OCI-LY7 (cell line): Measurements from ENCODE around the gene CNNM4.

Source experiments
- EZH2phosphoT487 ChIP-seq: fragments of 200-600 bp; sonication (generic); IDR thresholded peaks from 2 replicates; pipeline ENCODE4 v1.6.1; 2018; ENCODE audit warnings: low read depth, borderline replicate concordance, mild to moderate bottlenecking, mixed run types, antibody characterized with exemption, low read length, moderate library complexity, mixed read lengths
- TF ChIP-seq, protein P1 (sequence below): fragments of 200-600 bp; sonication (generic); conservative IDR thresholded peaks from 2 replicates; pipeline ENCODE4 v1.5.1; 2014; ENCODE audit warnings: mild to moderate bottlenecking, antibody characterized with exemption, low read length, moderate library complexity, mixed read lengths

DNA sequence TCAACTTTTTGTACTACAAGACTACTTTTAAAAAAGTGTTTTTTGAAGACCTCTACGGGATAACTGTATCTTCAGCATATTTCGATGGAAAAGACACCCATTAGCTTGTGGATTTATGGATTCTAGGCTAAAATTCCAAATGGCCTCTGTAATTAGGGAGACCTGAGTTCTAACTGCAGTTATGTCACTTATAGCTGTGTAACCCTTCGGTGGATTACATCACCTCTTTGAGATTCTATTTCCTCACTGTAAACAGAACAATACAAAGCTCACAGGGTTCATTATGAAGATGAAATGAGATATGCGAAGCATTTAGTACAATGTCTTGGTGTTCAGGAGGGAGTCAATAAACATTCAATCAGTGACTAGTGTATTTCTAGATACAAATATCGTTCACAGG lies 45.0 kb upstream of the CNNM4 start:
- TF ChIP-seq, protein P1, sequence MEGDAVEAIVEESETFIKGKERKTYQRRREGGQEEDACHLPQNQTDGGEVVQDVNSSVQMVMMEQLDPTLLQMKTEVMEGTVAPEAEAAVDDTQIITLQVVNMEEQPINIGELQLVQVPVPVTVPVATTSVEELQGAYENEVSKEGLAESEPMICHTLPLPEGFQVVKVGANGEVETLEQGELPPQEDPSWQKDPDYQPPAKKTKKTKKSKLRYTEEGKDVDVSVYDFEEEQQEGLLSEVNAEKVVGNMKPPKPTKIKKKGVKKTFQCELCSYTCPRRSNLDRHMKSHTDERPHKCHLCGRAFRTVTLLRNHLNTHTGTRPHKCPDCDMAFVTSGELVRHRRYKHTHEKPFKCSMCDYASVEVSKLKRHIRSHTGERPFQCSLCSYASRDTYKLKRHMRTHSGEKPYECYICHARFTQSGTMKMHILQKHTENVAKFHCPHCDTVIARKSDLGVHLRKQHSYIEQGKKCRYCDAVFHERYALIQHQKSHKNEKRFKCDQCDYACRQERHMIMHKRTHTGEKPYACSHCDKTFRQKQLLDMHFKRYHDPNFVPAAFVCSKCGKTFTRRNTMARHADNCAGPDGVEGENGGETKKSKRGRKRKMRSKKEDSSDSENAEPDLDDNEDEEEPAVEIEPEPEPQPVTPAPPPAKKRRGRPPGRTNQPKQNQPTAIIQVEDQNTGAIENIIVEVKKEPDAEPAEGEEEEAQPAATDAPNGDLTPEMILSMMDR, result no peak
- no peak for TF ChIP-seq EZH2phosphoT487
